Left forelimb (tissue), 1 donor: Measurements from ENCODE around the gene BBIP1.
"Not testable (repeated sequence)": the region's sequence is repeated elsewhere in the genome, so short reads cannot be mapped to it uniquely, and the experiment has no call there.

Experiments used
- DNase-seq: peaks from one replicate; pipeline ENCODE4 v3.0.0-alpha.2; 2018; ENCODE audit warnings: low spot score

BBIP1 gene

DNA sequence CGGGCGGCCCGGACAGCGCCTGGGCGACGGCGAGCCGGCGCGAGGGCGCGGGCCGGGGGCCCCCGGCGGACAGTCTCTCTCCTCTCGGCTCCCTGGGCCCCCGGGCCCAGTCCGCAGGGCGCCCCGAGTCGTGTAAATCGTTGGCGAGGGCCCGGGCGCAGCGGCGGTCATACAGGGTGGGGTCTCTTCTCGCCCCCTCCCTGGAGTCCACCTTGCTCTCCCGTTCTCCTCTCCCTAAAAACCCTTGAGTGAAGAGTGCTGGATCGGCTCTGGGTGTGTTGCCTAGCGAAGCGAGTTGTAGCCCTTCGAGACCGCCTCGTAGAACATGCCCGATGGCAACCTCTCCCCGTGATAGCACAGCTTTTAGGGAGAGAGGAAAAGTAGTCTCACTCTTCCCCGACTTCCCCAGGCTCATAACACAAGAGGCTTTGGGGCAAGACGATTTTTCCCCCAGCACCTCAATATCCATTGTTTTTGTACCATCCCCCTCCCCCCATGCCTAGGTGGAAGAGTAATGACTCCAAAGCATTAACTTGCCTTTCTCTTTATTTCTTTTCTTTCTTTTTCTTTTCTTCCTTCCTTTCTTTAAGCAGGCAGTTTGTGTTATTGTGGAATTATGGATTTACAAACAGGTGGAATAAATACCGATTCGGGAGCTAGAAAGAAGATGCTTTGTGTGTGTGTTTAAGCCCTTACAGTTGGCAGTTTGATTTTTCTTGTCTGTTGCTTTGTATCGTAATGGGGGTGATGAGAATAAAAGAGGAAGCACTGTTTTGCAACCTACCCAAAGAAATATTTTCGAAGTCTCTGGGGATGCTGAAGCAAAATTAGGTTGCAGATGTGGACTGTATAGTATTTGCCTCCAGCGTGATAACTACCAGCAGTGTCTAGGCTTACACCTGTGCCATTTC, 1.2 kb upstream of the BBIP1 start:
- DNase-seq = no peak

GRCh38 chr10:110919349-110919931, 460 bp upstream of the BBIP1 start, which contains the start of gene SHOC2:
Gene SHOC2 (plus strand): TSS chr10:110919604. CDS start chr10:110964359, 44,755 bp downstream.
- peak; percentile 98 for DNase-seq

- no peak for DNase-seq
Observed at GRCh38 chr10:110918269-110918642, 724 bp downstream of the BBIP1 start.

- DNase-seq = no peak
Observed at GRCh38 chr10:110916554-110917346, 2.2 kb downstream of the BBIP1 start.

DNA sequence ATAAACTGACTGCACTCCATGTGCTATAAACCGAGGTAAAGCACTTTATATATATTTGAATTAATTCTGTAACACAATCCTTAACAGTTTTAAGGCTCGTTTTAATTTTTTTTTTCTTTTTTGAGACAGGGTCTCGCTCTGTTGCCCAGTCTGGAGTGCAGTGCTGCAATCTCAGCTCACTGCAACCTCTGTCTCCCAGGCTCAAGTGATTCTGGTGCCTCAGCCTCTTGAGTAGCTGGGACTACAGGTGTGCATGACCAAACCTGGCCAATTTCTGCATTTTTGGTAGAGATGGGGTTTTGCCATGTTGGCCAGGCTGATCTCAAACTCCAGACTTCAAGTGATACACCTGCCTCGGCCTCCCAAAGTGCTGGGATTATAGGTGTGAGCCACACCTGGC, 3.4 kb downstream of the BBIP1 start:
- DNase-seq = not testable (repeated sequence)

- DNase-seq = no peak
Observed at GRCh38 chr10:110915035-110915434, 3.9 kb downstream of the BBIP1 start.

DNA sequence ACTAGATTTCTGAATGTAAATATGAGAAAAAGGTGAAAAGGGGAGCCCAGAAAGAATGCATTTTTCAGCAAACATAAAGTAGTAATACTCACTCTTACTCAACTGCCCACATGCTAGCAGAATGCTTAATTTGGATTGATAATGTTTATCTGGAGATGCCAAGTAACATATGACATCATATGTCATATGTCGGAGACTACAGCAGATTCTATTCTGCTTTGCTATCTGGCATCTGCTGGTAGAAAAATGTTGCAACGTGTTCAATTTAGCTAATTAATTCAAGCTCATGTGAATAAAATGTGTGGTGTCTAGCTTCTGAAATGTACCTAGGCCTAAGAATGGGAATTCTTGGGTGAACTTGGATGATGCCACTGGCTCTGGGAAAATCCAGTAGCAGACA, 4.5 kb downstream of the BBIP1 start:
- no peak for DNase-seq

- DNase-seq = no peak
Observed at GRCh38 chr10:110912374-110912773, 6.6 kb downstream of the BBIP1 start.

- no peak for DNase-seq
Observed at GRCh38 chr10:110910138-110910537, 8.8 kb downstream of the BBIP1 start.

GRCh38 chr10:110903280-110904278, 15.4 kb downstream of the BBIP1 start:
- DNase-seq = no peak

DNA sequence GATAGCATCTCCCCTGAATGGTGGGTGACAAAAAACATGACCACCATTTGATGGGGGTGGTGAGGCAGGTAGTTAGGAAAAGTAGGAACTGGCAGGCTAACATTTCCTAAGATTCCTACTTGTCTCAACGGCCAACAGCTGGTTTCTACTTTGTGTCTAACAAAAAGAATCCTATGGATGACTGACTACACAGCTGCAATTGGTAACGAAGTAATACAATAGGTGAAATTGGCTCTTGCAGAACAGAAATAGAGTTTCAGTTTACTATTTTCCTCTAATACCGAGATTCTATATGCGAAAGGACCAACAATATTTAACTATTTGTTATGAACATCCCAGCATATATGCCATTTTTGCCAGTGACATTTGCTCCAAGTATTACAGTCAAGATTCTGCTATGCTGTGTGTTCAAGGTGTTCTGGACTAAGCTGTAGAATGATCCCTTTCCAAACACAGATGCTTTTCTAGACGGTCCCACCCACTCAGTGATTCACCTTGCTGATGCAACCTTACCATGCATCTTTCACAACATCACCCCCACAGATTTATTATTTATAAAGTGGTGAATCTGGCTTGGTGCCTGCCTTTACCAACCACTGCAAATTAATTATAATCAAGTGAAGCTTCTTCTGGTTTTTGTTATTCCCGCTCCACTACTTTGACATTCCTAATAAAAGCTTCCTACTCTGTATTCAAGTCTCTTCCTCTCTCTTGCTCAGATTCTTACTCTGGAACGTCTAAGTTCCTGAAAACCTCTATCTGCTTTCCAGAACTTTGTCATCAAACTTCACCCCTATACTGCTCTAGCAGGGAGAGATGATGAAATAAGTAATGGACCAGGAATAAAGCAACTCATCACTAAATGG, 16.8 kb downstream of the BBIP1 start:
- no peak for DNase-seq

DNA sequence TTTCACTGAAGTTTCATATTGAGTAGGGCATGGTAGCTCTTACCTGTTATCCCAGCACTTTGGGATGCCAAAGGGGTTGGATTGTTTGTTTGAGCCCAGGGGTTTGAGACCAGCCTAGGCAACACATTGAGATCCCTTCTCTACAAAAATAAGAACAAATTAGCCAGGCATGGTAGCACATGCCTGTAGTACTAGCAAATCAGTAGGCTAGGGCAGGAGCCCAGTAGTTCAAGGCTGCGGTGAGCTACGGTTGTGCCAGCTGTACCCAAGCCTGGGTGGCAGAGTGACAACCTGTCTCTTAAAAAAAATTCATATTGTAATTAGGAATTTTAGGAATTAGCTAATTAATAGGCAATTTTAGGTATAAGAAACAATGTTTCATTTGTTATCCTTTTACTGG, 18.0 kb downstream of the BBIP1 start:
- no peak for DNase-seq

DNA sequence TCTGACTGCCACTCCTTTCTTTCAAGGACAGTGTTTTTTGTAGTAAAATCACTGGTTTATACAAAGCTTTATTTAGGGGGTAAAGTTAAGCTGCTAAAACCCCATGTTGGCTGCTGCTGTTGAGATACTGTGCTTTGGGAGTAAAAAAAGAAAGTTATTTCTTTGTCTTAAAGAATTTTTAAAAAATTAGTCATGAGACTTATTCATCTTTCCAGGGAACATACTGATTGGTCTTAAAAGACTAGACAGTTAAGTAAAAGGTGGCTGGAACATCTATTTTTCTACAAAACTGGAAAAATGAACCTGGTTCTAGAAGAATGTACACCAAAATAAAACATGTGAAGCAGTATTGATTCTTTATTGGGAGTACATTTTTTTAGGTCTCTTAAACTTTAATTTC, 20.6 kb downstream of the BBIP1 start:
- DNase-seq = no peak

- DNase-seq = no peak
Observed at GRCh38 chr10:110897184-110897583, 21.8 kb downstream of the BBIP1 start.

GRCh38 chr10:110893559-110894179, 25.3 kb downstream of the BBIP1 start:
- no peak for DNase-seq

DNA sequence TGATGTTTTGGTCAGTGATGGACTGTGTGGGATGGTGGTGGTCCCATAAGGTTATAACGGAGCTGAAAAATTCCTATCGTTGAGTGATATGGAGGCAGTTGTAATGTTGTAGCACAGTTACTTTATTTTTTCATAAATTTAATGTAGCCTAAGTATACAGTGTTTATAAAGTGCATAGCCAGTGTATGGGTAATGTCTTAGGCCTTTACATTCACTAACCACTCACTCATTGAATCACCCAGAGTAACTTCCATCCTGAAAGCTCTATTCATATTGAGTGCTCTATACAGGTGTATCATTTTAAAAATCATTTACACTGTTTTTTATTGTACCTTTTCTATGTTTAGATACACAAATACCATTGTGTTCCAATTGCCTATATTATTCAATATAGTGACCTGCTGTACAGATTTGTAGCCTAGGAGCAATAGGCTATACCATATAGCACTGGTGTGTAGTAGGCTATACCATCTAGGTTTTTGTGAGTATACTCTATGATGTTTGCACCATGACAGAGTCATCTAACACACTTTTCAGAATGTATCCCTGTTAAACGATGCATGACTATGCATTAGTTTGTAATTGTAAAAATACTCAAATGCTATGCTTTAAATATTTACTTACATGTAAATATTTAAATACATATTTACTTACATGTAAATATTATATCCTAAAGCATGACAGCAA, 26.2 kb downstream of the BBIP1 start:
- DNase-seq = no peak

- no peak for DNase-seq
Observed at GRCh38 chr10:110887560-110887959, 31.4 kb downstream of the BBIP1 start.

DNA sequence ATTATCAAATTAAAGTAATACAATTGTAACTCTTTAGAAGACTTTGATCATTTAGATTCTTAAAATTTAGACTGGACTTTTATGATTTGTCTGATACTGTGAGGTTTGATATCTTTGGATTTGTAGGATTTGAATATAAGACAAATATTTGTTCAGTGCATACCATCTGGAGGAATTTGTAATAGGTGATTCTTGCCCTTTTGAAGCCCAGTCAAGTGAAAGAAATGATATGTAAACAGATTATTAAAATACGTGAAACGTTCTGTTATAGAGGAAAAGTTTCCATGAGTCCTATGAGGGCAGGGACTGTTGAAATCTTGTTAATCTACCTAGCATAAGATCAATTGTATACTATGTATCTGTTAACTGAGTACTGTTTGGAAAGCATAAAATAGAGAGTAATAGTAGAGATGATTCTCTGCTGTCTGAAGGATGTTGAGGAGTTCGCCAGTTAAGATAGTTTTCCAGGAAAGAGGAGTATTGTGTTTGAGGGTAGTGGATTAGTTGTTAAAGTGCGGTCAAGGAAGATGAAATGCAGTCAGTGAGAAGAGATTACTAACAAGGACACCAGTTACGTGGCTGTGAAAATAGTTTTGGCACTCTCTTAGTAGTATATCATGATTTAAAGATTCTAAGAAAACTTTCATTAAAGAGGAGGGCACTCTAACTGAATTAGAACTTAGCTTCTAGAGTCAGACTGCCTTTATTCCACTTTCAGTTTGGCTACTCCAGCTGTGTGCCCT, 32.9 kb downstream of the BBIP1 start:
- no peak for DNase-seq

GRCh38 chr10:110883924-110884323, 35.1 kb downstream of the BBIP1 start:
- no peak for DNase-seq
